Mucosa of stomach (tissue), 1 donor: ENCODE results near the gene CTDP1.

Source experiments
- H3K27me3 ChIP-seq: one replicate; pipeline ENCODE4 v1.7.0; 2013; ENCODE audit warnings: mild to moderate bottlenecking, low read length; ENCODE audit not compliant: control insufficient read depth, insufficient read depth
- H3K36me3 ChIP-seq: one replicate; pipeline ENCODE4 v1.7.0; 2013; ENCODE audit warnings: low read length; ENCODE audit not compliant: control insufficient read depth, insufficient read depth
- H3K4me1 ChIP-seq: one replicate; pipeline ENCODE4 v1.7.0; 2013; ENCODE audit warnings: mild to moderate bottlenecking, low read length; ENCODE audit not compliant: control insufficient read depth, insufficient read depth
- H3K4me3 ChIP-seq: one replicate; pipeline ENCODE4 v1.7.0; 2013; ENCODE audit warnings: low read length
- H3K9ac ChIP-seq: one replicate; pipeline ENCODE4 v1.7.0; 2013; ENCODE audit warnings: mild to moderate bottlenecking, low read length, moderate library complexity
- H3K9me3 ChIP-seq: one replicate; pipeline ENCODE4 v1.7.0; 2013; ENCODE audit warnings: mild to moderate bottlenecking, low read length, moderate library complexity; ENCODE audit not compliant: control insufficient read depth
- donor health status: Pancreatic carcinoma.

The CTDP1 gene

DNA sequence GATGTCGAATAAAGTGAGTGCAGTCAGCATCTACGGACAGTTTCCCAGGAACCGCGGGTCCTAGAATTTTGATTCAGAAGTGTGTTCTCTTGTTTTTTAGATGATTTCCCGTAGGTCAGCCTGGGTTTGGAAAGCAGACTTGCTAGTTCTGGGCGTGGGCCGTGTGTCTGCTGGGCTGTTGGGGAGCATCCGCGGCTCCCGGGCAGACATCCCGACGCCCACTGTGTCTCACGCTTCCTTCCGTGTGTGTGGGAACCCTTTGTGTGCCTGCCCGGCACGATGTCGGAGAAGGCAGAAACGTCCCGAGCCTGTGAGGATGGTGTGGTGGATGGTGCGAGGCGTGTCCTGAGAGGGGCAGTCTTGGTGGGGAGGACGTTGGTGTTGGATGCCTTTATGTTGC is 18.4 kb downstream of the CTDP1 start:
- H3K36me3 ChIP-seq, result no peaks in the 10 kb centered on the region
- no peaks in the 10 kb centered on the region for H3K4me1 ChIP-seq
- H3K9ac ChIP-seq, result no peak overlapping the region
- H3K27me3 ChIP-seq, result no peaks in the 10 kb centered on the region
- H3K4me3 ChIP-seq, result no peak overlapping the region
- H3K9me3 ChIP-seq, result no peaks in the 10 kb centered on the region

DNA sequence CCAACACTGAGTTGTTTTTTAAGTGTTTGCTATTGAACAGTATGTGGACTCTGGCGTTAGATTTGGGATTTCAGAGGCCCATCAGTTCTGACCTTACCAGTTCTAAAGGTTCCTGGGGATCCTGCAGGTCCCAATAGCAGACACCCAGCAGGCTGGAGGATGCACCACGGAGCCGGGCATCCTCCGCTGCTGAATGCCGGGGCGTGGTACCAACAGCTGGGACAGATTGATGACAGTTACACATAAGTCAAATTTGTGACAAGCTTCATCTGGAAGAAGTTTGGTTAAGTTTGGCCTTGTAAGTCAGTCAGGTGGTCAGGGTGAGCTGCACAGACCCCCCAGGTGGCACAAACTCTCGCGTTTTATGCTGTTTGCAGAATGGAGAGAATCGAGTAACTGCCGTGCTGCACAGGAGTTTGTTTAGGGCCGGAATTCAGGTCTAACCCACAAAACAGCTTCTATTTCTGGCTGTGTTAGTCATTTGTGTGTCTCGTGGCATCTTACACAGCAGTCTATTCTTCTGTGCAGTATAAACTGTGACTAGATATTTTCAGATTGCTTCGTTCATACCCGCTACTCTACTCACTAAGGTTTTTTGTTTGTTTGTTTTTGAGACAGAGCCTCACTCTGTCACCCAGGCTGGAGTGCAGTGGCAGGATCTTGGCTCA is 19.2 kb downstream of the CTDP1 start:
- no peaks in the 10 kb centered on the region for H3K9me3 ChIP-seq
- H3K9ac ChIP-seq, result no peak overlapping the region
- H3K36me3 ChIP-seq, result no peaks in the 10 kb centered on the region
- no peaks in the 10 kb centered on the region for H3K27me3 ChIP-seq
- no peaks in the 10 kb centered on the region for H3K4me1 ChIP-seq
- H3K4me3 ChIP-seq, result no peak overlapping the region

DNA sequence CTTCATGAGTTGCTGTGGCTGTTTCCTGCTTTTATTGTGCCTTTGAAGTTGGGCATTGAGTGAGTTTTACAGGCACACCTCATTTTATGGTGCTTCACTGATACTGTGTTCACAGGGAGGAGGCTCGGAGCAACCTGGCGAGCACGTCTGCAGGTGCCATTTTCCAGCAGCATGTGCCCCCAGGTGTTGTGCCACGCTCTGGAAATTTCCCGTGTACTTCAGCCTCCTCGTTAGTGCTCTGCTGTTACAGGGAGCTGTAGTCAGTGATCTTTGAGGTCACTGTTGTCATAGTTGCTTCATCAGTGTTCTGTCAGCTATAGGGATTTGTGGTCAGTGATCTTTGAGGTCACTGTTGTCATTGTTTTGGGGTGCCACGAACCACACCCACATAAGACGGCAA is 20.1 kb downstream of the CTDP1 start:
- Histone ChIP-seq H3K4me1 (no peaks in the 10 kb centered on the region), H3K27me3 (no peaks in the 10 kb centered on the region), H3K9ac (no peak overlapping the region), H3K36me3 (no peaks in the 10 kb centered on the region), H3K9me3 (no peaks in the 10 kb centered on the region), H3K4me3 (no peak overlapping the region)

DNA sequence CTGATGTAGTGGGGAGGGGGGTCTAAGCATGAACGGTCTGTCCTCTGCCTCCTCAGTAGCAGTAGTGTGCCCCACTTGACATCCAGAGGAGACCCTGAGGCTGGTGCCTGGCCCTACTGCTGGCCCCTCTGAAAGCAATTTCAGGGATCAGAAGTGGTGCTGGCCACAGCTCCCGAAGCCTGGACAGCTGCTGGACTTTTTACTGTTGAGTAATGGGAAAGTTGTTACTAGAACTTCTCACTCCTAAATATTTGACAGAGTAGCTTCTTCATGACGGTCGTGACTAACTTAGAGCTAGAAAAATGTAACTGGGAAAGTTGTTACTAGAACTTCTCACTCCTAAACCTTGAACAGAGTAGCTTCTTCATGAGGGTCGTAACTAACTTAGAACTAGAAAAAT is 23.3 kb downstream of the CTDP1 start:
- no peak overlapping the region for H3K9ac ChIP-seq
- H3K36me3 ChIP-seq, result peaks cover 3% of the 10 kb centered on the region
- H3K27me3 ChIP-seq, result no peaks in the 10 kb centered on the region

DNA sequence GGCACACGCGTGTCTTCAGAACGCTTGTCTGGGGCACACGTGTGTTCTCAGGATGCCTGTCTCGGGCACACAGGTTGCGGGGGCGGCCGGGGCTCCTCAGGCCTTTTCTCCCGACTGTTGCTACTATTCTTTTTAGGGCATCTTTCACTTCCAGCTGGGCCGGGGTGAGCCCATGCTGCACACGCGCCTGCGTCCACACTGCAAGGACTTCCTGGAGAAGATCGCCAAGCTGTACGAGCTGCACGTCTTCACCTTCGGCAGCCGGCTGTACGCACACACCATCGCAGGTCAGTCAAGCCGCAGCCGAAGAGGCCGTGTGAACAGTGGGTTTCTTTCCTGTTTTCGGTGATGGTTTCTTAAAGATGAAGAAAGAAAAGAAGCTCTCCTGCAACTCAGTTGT is 25.0 kb downstream of the CTDP1 start:
- no peak overlapping the region for H3K9ac ChIP-seq
- H3K4me1 ChIP-seq, result no peaks in the 10 kb centered on the region
- no peaks in the 10 kb centered on the region for H3K9me3 ChIP-seq
- no peaks in the 10 kb centered on the region for H3K27me3 ChIP-seq
- peaks cover 5% of the 10 kb centered on the region for H3K36me3 ChIP-seq
- no peak overlapping the region for H3K4me3 ChIP-seq

More for the DNA sequence above, 23.3 kb downstream of the CTDP1 start:
- H3K9me3 ChIP-seq, result no peaks in the 10 kb centered on the region
- no peak overlapping the region for H3K4me3 ChIP-seq
- no peaks in the 10 kb centered on the region for H3K4me1 ChIP-seq

DNA sequence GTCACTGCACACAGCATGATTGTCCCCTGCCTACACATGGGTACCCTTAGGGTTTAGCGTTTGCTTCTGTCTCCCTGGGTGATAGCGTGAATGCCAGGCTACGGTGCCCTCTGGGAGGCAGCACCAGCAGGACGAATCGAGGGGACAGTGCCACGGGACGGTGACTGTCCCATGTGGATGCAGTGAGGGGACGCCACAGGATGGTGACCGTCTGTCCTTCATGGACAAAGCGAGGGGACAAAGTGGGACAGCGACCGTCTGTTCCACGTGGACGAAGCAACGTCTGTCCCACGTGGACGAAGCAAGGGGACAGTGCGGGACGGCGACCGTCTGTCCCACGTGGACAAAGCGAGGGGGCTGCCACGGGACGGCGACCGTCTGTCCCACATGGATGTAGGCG is 25.7 kb downstream of the CTDP1 start:
- H3K9me3 ChIP-seq, result no peaks in the 10 kb centered on the region
- no peaks in the 10 kb centered on the region for H3K27me3 ChIP-seq
- no peak overlapping the region for H3K4me3 ChIP-seq
- H3K36me3 ChIP-seq, result peaks cover 5% of the 10 kb centered on the region
- H3K4me1 ChIP-seq, result no peaks in the 10 kb centered on the region
- H3K9ac ChIP-seq, result no peak overlapping the region

DNA sequence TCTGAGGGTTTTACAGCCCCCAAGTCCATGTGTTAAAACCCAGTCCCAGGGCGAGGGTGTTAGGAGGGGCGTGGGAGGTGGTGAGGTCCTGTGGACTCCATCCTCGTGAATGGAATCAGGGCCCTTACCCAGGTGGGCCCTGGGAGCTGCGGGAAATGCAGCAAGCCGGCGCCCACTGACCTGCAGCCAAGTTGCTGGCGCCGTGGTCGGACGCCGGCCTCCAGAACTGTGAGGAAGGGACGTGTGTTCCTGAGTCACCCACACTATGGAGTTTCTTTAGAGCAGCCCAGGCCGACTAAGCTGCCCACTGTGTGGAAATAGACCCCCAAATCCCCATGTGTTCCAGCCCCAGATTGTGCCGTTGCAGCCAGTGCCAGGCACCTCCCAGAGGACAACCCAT is 26.4 kb downstream of the CTDP1 start:
- H3K36me3 ChIP-seq, result peaks cover 5% of the 10 kb centered on the region
- no peaks in the 10 kb centered on the region for H3K27me3 ChIP-seq
- H3K4me3 ChIP-seq, result no peak overlapping the region
- H3K9ac ChIP-seq, result no peak overlapping the region
- no peaks in the 10 kb centered on the region for H3K4me1 ChIP-seq
- H3K9me3 ChIP-seq, result no peaks in the 10 kb centered on the region

DNA sequence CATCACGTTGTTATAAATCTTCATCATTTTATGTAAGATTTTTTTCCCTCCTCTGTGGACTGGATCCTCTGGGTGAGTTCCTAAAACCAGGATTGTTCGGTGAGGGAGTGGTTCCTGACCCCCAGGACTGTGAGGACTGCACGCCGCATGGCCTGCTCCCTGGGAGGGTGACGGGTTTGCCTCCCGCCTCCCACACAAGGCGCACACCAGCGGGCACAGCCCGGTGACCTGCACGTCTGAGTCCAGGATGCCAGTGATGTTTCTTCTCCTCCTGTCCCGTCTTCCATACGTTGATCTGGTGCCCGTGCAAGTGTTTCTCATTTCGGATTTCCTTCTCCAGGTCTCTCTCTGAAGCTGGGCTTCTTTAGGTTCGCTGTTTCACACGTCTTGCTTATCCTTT is 27.1 kb downstream of the CTDP1 start:
- Histone ChIP-seq H3K27me3 (no peaks in the 10 kb centered on the region), H3K4me3 (no peak overlapping the region), H3K9me3 (no peaks in the 10 kb centered on the region), H3K9ac (no peak overlapping the region), H3K4me1 (no peaks in the 10 kb centered on the region), H3K36me3 (peaks cover 5% of the 10 kb centered on the region)

DNA sequence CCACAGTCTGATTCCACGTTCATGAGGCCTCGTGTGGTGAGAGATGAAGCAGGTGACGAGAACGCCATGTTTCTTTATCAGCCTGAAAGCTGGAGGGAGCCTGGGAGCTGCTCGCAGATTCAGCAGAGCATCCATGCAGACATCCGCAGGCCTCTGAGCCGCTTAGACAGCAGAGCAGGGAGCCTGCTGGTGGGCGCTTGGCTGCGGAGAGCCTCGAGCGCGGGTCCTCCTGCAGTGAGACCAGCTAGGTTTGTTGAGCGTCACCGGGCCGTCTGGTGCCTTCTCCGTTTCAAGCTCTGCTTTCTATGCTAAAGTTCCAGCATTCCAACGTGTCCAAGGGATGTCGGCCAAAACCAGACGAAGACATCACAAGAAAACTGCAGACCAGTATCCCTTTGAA is 27.6 kb downstream of the CTDP1 start:
- no peaks in the 10 kb centered on the region for H3K9me3 ChIP-seq
- no peaks in the 10 kb centered on the region for H3K4me1 ChIP-seq
- no peak overlapping the region for H3K4me3 ChIP-seq
- peaks cover 5% of the 10 kb centered on the region for H3K36me3 ChIP-seq
- H3K27me3 ChIP-seq, result no peaks in the 10 kb centered on the region
- no peak overlapping the region for H3K9ac ChIP-seq

DNA sequence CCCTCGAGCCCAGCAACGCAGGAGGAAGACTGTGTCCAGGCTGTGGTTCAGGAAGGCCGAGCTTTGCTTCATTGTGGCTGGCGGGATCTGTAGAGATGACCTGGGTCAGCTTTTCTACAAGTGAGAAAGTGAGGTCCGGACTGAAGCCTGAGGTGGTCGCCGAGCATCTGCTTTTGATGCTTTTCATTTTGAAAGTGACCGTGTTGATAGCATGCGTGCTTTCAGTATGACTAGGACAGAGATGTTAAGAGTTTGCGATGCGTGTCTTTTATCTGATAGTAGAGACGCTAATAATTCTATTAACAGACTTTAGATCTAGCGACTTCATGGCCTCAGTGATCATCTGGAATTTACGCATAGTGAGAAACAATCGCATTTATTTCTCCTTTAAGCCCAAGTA is 28.1 kb downstream of the CTDP1 start:
- Histone ChIP-seq H3K27me3 (no peaks in the 10 kb centered on the region), H3K4me3 (no peak overlapping the region), H3K9ac (no peak overlapping the region), H3K9me3 (no peaks in the 10 kb centered on the region), H3K36me3 (peaks cover 5% of the 10 kb centered on the region), H3K4me1 (no peaks in the 10 kb centered on the region)

DNA sequence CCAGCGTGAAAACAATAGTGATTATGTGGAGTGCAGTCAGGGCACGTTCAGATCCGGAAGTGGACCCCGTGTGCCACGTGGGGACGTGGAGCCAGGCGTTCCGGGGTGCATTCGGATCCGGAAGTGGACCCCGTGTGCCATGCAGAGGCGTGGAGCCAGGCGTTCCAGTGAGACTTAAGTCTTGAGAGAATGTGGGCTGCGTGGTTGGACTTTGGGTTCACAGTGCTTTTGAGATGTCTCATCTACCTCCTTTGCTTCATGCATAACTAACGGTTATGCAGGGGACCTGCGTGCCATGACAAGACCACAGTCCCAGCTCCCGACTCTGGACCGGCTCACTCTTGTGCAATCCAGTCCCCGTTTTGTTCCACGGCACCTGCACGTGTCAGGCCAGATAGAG is 28.8 kb downstream of the CTDP1 start:
- Histone ChIP-seq H3K36me3 (peaks cover 5% of the 10 kb centered on the region), H3K9ac (no peak overlapping the region), H3K4me3 (no peak overlapping the region), H3K9me3 (no peaks in the 10 kb centered on the region), H3K4me1 (no peaks in the 10 kb centered on the region), H3K27me3 (no peaks in the 10 kb centered on the region)

DNA sequence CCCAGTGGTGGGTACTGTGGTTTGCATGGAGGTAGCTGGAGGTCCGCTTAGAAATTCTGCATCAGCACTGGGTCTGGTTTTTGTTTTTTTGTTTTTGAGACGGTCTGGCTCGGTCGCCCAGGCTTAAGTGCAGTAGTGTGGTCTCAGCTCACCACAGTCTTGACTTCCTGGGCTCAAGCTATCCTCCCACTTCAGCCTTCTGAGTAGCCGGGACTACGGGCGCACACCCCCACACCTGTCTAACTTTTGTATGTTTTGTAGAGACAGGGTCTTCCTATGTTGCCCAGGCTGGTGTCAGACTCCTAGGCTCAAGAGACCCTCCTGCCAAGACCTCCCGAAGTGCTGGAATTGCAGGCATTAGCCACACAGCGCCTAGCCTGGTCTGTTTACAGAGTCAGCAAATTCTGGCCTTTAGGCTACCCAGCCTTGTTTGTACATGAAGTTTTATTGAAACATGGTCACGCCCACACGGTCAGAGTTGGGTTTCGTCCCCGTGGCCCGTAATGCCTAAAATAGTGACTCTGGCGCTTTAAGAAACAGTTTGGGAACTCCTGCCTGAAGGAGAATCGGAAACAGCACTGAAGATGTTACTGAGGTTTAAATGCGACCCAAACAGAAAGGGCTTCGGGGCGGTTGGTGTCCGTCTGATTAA is 32.7 kb downstream of the CTDP1 start:
- H3K4me1 ChIP-seq, result no peaks in the 10 kb centered on the region
- H3K36me3 ChIP-seq, result peaks cover 12% of the 10 kb centered on the region
- H3K4me3 ChIP-seq, result no peak overlapping the region
- no peaks in the 10 kb centered on the region for H3K9me3 ChIP-seq
- no peaks in the 10 kb centered on the region for H3K27me3 ChIP-seq
- H3K9ac ChIP-seq, result no peak overlapping the region
